ENCODE measurements around the gene SESN2.

Gene SESN2

GRCh38 chr1:28279721-28280120 is 20.4 kb downstream of the SESN2 start:
- FAIRE-seq: no peak
- no peak for TF ChIP-seq CTCF (IDR thresholded peaks at IDR 0.05; ENCODE audit: insufficient read depth, missing control alignments)

GRCh38 chr1:28280501-28280900 is 21.2 kb downstream of the SESN2 start:
- no peak for FAIRE-seq
- no peak for DNase-seq (ENCODE audit: insufficient read length, low spot score)
- TF ChIP-seq CTCF (IDR thresholded peaks at IDR 0.05; ENCODE audit: insufficient read depth, missing control alignments): no peak

More at GRCh38 chr1:28279721-28280120, 20.4 kb downstream of the SESN2 start:
- DNase-seq (ENCODE audit: insufficient read length, low spot score): no peak

- no peak for FAIRE-seq
- no peak for TF ChIP-seq CTCF (IDR thresholded peaks at IDR 0.05; ENCODE audit: insufficient read depth, missing control alignments)
These were observed 21.7 kb downstream of the SESN2 start for GRCh38 chr1:28280977-28281381.

GRCh38 chr1:28281608-28282425 is 22.5 kb downstream of the SESN2 start:
- no peak for TF ChIP-seq CTCF (IDR thresholded peaks at IDR 0.05; ENCODE audit: insufficient read depth, missing control alignments)

More at GRCh38 chr1:28280977-28281381, 21.7 kb downstream of the SESN2 start:
- DNase-seq (ENCODE audit: insufficient read length, low spot score): no peak

GRCh38 chr1:28282426-28283407 is 23.4 kb downstream of the SESN2 start:
- no peak for TF ChIP-seq CTCF (IDR thresholded peaks at IDR 0.05; ENCODE audit: insufficient read depth, missing control alignments)
- DNase-seq (ENCODE audit: insufficient read length, low spot score) (no peak), FAIRE-seq (no peak)

More at GRCh38 chr1:28281608-28282425, 22.5 kb downstream of the SESN2 start:
- DNase-seq (ENCODE audit: insufficient read length, low spot score) (no peak), FAIRE-seq (no peak)

- no peak for TF ChIP-seq CTCF (IDR thresholded peaks at IDR 0.05; ENCODE audit: insufficient read depth, missing control alignments)
- FAIRE-seq (no peak), DNase-seq (ENCODE audit: insufficient read length, low spot score) (no peak)
These were observed 26.8 kb downstream of the SESN2 start for GRCh38 chr1:28286111-28286510.
